Smooth muscle cell (in vitro differentiated cells): ENCODE data around the gene NTRK3. TPM values are rescaled to one million over a fixed set of nuclear protein-coding genes. Genes with fewer than 3 reads are reported as not detected.
A peak's percentile ranks its signal among the peaks of the same experiment; 100 is the strongest.

ENCODE experiments used
- DNase-seq: peaks from one replicate; lab custom pipeline; 2025; ENCODE audit not compliant: unreplicated experiment; lab: John Stamatoyannopoulos, UW
- H2AFZ ChIP-seq: fragments of 200-600 bp; sonication (generic); 2 replicates; pipeline ENCODE4 v1.6.0; 2016; ENCODE audit warnings: antibody characterized with exemption, low read depth, mild to moderate bottlenecking
- H3F3A ChIP-seq: fragments of 200-600 bp; sonication (generic); 2 replicates; pipeline ENCODE4 v1.6.0; 2017; ENCODE audit warnings: antibody characterized with exemption, low read depth
- H3K27ac ChIP-seq: fragments of 200-600 bp; sonication (generic); 2 replicates; pipeline ENCODE4 v1.5.1; 2016; ENCODE audit warnings: low read depth, mild to moderate bottlenecking
- H3K27me3 ChIP-seq: fragments of 200-600 bp; sonication (generic); 2 replicates; pipeline ENCODE4 v1.6.1; 2016; ENCODE audit warnings: low read depth, mild to moderate bottlenecking
- H3K36me3 ChIP-seq: fragments of 200-600 bp; sonication (generic); 2 replicates; pipeline ENCODE4 v1.5.1; 2016; ENCODE audit warnings: low read depth
- H3K4me1 ChIP-seq: fragments of 200-600 bp; sonication (generic); 2 replicates; pipeline ENCODE4 v1.5.1; 2016; ENCODE audit warnings: low read depth
- H3K4me2 ChIP-seq: fragments of 200-600 bp; sonication (generic); 2 replicates; pipeline ENCODE4 v1.6.0; 2016; ENCODE audit warnings: mild to moderate bottlenecking
- H3K4me3 ChIP-seq: fragments of 200-600 bp; sonication (generic); 2 replicates; pipeline ENCODE4 v1.5.1; 2016; ENCODE audit warnings: mild to moderate bottlenecking
- H3K79me2 ChIP-seq: fragments of 200-600 bp; sonication (generic); 2 replicates; pipeline ENCODE4 v1.6.0; 2016; ENCODE audit warnings: low read depth, mild to moderate bottlenecking
- H3K9ac ChIP-seq: fragments of 200-600 bp; sonication (generic); 2 replicates; pipeline ENCODE4 v1.6.0; 2016; ENCODE audit warnings: low read depth
- H3K9me3 ChIP-seq: fragments of 200-600 bp; sonication (generic); replicated peaks from 2 replicates; pipeline ENCODE4 v1.5.1; 2016; ENCODE audit warnings: low read depth
- H4K20me1 ChIP-seq: fragments of 200-600 bp; sonication (generic); 2 replicates; pipeline ENCODE4 v1.6.0; 2016; ENCODE audit warnings: low read depth
- WGBS: methylation state at CpG from one replicate; pipeline ENCODE4 v1.1.7; 2016; ENCODE audit warnings: low lambda C conversion rate; 5-methylcytosine and 5-hydroxymethylcytosine counted together
- polyA plus RNA-seq: library from polyadenylated mRNA; unstranded; fragments of >200 nt; fragmentation: Nextera tagmentation; extraction: Ambion mirVana; gene quantifications from 2 replicates; pipeline ENCODE4 v1.2.1, GENCODE V29; 2016
- total RNA-seq: library from RNA; depleted of rRNA; stranded (reverse); fragments of >200 nt; gene quantifications from 2 replicates; pipeline ENCODE4 v1.2.3, GENCODE V29; 2014
- TF ChIP-seq, protein P1 (sequence below): fragments of 200-600 bp; sonication (generic); IDR thresholded peaks from 2 replicates; pipeline ENCODE4 v1.5.1; 2017; ENCODE audit warnings: borderline replicate concordance, mild to moderate bottlenecking, antibody characterized with exemption; ENCODE audit not compliant: insufficient read depth, poor library complexity, severe bottlenecking

The NTRK3 gene
- total and polyA plus RNA-seq, 2 experiments from 2014 or later, result 3.3 to 3.5 TPM

DNA sequence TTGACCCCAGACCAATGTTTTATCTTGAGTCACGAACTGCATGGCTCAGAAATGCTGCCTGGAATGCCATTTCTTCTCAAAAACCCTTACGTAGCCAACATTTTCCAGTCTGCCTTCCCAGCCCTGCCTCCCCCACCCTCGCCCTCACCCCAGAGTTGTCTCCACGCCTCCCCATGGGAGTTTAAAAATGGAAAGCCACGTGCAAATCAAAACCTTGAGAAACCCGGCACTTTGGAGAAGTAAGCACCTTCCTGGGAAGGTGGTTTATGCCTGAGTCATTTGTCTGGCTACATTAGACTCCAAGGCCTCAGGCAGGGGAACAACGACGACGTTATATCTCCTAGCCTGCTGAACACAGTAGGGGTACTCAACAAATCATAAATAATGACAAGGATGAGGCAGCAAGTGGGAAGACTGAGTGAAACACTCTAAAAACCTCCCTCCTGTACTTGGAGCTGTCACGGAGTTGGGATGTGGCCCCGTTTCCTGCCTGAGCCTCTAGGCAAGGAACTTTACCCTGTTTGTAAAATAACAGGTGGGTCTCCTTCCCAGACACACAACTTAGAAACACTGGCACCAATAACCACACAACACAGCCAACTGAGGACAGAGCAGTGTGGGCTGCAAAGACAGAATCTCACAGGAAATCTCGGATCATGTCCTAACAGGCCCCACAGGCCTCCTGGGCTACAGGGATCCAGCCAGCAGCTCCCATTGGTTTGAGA lies 179.1 kb downstream of the NTRK3 start:
- Histone ChIP-seq H3K4me3 (no peak overlapping the region), H2AFZ (no peak overlapping the region), H3K9ac (peak overlapping the region; percentile 60), H3K9me3 (no peaks in the 10 kb centered on the region), H3K27me3 (no peaks in the 10 kb centered on the region), H4K20me1 (no peaks in the 10 kb centered on the region), H3K4me1 (peaks cover 5% of the 10 kb centered on the region), H3F3A (peaks cover 10% of the 10 kb centered on the region), H3K36me3 (no peaks in the 10 kb centered on the region), H3K79me2 (no peaks in the 10 kb centered on the region), H3K4me2 (peak overlapping the region; percentile 23), H3K27ac (peak overlapping the region; percentile 93)
- no peak for DNase-seq
- WGBS, result 27% methylated on average over 12 of the region's 12 CpGs
- TF ChIP-seq, protein P1, sequence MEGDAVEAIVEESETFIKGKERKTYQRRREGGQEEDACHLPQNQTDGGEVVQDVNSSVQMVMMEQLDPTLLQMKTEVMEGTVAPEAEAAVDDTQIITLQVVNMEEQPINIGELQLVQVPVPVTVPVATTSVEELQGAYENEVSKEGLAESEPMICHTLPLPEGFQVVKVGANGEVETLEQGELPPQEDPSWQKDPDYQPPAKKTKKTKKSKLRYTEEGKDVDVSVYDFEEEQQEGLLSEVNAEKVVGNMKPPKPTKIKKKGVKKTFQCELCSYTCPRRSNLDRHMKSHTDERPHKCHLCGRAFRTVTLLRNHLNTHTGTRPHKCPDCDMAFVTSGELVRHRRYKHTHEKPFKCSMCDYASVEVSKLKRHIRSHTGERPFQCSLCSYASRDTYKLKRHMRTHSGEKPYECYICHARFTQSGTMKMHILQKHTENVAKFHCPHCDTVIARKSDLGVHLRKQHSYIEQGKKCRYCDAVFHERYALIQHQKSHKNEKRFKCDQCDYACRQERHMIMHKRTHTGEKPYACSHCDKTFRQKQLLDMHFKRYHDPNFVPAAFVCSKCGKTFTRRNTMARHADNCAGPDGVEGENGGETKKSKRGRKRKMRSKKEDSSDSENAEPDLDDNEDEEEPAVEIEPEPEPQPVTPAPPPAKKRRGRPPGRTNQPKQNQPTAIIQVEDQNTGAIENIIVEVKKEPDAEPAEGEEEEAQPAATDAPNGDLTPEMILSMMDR, result no peak

DNA sequence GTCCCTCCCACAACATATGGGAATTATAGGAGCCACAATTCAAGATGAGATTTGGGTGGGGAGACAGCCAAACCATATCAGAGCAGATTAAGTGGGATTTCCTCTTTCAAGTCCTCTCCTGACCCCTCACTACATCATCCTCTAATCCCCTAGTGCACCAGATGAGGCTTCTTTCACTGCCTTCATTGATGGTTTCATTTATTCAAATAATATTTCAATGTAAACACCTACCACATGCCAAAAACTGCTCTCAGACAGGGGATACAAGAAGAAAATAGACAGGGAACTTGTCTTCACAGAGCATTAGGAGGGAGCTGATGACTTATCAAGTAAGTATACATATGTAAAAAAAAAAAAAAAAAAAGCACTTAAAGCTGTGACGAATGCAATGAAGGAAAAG lies 180.2 kb downstream of the NTRK3 start:
- Histone ChIP-seq H2AFZ (no peak overlapping the region), H3K9ac (peak overlapping the region; percentile 60), H4K20me1 (no peaks in the 10 kb centered on the region), H3K27me3 (no peaks in the 10 kb centered on the region), H3K4me1 (peaks cover 5% of the 10 kb centered on the region), H3K27ac (peak overlapping the region; percentile 93), H3K79me2 (no peaks in the 10 kb centered on the region), H3K4me3 (no peak overlapping the region), H3K36me3 (no peaks in the 10 kb centered on the region), H3K9me3 (no peaks in the 10 kb centered on the region), H3F3A (peaks cover 10% of the 10 kb centered on the region), H3K4me2 (peak overlapping the region; percentile 23)
- TF ChIP-seq, protein P1, result no peak
- WGBS, result 20% methylated on average over 1 of the region's 1 CpG
- no peak for DNase-seq

DNA sequence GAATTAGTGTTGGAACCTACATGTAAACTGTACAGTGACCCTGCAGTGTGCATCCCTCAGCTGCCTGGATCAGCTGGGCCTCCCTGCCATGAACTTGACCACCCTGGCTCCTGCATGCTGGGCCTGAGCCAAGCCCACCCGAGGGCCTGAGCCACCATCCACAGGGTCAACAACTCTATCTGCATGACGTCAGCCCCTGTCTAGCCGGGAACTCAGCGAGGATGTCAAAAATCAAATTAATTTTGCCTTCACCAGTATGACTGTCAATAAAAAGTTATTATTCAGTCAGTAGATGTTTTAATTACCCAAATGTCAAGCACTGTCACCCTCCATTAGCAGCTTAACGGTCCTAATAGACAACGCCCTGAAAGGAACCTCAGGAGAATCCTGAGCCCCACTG lies 181.4 kb downstream of the NTRK3 start:
- H3K27ac ChIP-seq, result no peak overlapping the region
- WGBS, result 89% methylated on average over 6 of the region's 6 CpGs
- no peaks in the 10 kb centered on the region for H3K27me3 ChIP-seq
- TF ChIP-seq, protein P1, result no peak
- H3K4me3 ChIP-seq, result no peak overlapping the region
- no peak overlapping the region for H2AFZ ChIP-seq
- no peaks in the 10 kb centered on the region for H3K36me3 ChIP-seq
- H3K9me3 ChIP-seq, result no peaks in the 10 kb centered on the region
- DNase-seq, result no peak
- no peak overlapping the region for H3K9ac ChIP-seq
- no peaks in the 10 kb centered on the region for H3K79me2 ChIP-seq
- H3F3A ChIP-seq, result peaks cover 10% of the 10 kb centered on the region
- no peak overlapping the region for H3K4me2 ChIP-seq
- H3K4me1 ChIP-seq, result peaks cover 5% of the 10 kb centered on the region
- H4K20me1 ChIP-seq, result no peaks in the 10 kb centered on the region

DNA sequence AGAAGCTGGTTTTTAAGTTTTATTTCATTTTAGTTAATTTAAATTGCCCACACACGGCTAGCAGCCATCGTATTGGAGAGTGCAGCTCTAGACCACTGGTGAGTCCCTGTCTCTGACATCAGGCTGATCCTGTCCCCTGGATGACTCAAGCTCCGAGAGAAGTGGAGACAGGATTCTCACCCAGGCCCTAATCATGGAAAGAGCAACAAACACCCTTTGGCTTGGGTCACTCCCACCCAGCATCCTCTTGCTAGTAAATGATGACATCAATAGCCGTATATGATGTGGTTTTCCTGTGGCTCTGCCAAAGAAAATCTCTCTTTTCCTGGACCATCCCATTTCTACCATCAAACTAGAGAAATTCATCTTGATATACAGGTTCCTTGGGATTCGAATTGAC lies 182.2 kb downstream of the NTRK3 start:
- Histone ChIP-seq H3K9me3 (no peaks in the 10 kb centered on the region), H3K4me2 (no peak overlapping the region), H2AFZ (no peak overlapping the region), H3F3A (peaks cover 10% of the 10 kb centered on the region), H3K27ac (no peak overlapping the region), H3K27me3 (no peaks in the 10 kb centered on the region), H3K4me3 (no peak overlapping the region), H4K20me1 (no peaks in the 10 kb centered on the region), H3K36me3 (no peaks in the 10 kb centered on the region), H3K4me1 (peaks cover 5% of the 10 kb centered on the region), H3K9ac (no peak overlapping the region), H3K79me2 (no peaks in the 10 kb centered on the region)
- DNase-seq, result no peak
- 79% methylated on average over 5 of the region's 5 CpGs for WGBS
- TF ChIP-seq, protein P1, result no peak
